OCI-LY1 (cell line): ENCODE results near the gene NOVA1.

Experiments used
- H2AFZ ChIP-seq: fragments of 200-600 bp; sonication (generic), shearing (Covaris generic); 2 replicates; pipeline ENCODE4 v1.6.0; 2014; ENCODE audit warnings: antibody characterized with exemption, mild to moderate bottlenecking, low read length
- H3F3A ChIP-seq: fragments of 200-600 bp; sonication (generic), shearing (Covaris generic); 2 replicates; pipeline ENCODE4 v1.6.0; 2014; ENCODE audit warnings: mild to moderate bottlenecking, antibody characterized with exemption, low read length, moderate library complexity; ENCODE audit not compliant: insufficient read depth
- H3K27ac ChIP-seq: fragments of 200-600 bp; sonication (generic); 2 replicates; pipeline ENCODE4 v1.5.1; 2014; ENCODE audit warnings: low read length, mixed run types, mild to moderate bottlenecking, low read depth; ENCODE audit not compliant: poor library complexity, severe bottlenecking
- H3K27me3 ChIP-seq: fragments of 200-600 bp; sonication (generic); 2 replicates; pipeline ENCODE4 v1.6.0; 2014; ENCODE audit warnings: antibody characterized with exemption, mild to moderate bottlenecking, low read length, moderate library complexity; ENCODE audit not compliant: insufficient read depth
- H3K36me3 ChIP-seq: fragments of 200-600 bp; sonication (generic); 2 replicates; pipeline ENCODE4 v1.6.1; 2014; ENCODE audit warnings: mild to moderate bottlenecking, antibody characterized with exemption, low read length, moderate library complexity, mixed read lengths; ENCODE audit not compliant: insufficient read depth
- H3K4me1 ChIP-seq: fragments of 200-600 bp; sonication (generic); 2 replicates; pipeline ENCODE4 v1.5.1; 2014; ENCODE audit warnings: mild to moderate bottlenecking, low read length, moderate library complexity; ENCODE audit not compliant: insufficient read depth, severe bottlenecking
- H3K4me2 ChIP-seq: fragments of 200-600 bp; sonication (generic), shearing (Covaris generic); 2 replicates; pipeline ENCODE4 v1.6.1; 2014; ENCODE audit warnings: low read length
- H3K4me3 ChIP-seq: fragments of 200-600 bp; sonication (generic); 2 replicates; pipeline ENCODE4 v1.5.1; 2014; ENCODE audit warnings: low read length, low read depth, mild to moderate bottlenecking, mixed read lengths; ENCODE audit not compliant: poor library complexity, severe bottlenecking
- H3K79me2 ChIP-seq: fragments of 200-600 bp; shearing (Covaris generic); 2 replicates; pipeline ENCODE4 v1.6.1; 2016; ENCODE audit warnings: mixed run types, low read length, mixed read lengths; ENCODE audit not compliant: insufficient read depth
- H3K9ac ChIP-seq: fragments of 200-600 bp; sonication (generic), shearing (Covaris generic); 2 replicates; pipeline ENCODE4 v1.6.1; 2014; ENCODE audit warnings: mild to moderate bottlenecking, low read length, mixed read lengths
- H3K9me2 ChIP-seq: fragments of 200-600 bp; sonication (generic), shearing (Covaris generic); 2 replicates; pipeline ENCODE4 v1.6.1; 2014; ENCODE audit warnings: low read depth, mild to moderate bottlenecking, low read length, mixed read lengths
- H3K9me3 ChIP-seq: fragments of 200-600 bp; shearing (Covaris generic); 2 replicates; pipeline ENCODE4 v1.6.1; 2014; ENCODE audit warnings: low read length, mixed read lengths
- H4K20me1 ChIP-seq: fragments of 200-600 bp; sonication (generic), shearing (Covaris generic); 2 replicates; pipeline ENCODE4 v1.6.0; 2016; ENCODE audit warnings: mild to moderate bottlenecking, low read length; ENCODE audit not compliant: insufficient read depth
- EZH2 ChIP-seq: fragments of 200-600 bp; sonication (generic), shearing (Covaris generic); IDR thresholded peaks from 2 replicates; pipeline ENCODE4 v1.8.0; 2017; ENCODE audit warnings: borderline replicate concordance, mixed run types, mild to moderate bottlenecking, antibody characterized with exemption, low read length, moderate library complexity, mixed read lengths
- TF ChIP-seq, protein P1 (sequence below): fragments of 200-600 bp; sonication (generic), shearing (Covaris generic); IDR thresholded peaks from 2 replicates; pipeline ENCODE4 v1.5.1; 2017; ENCODE audit warnings: mild to moderate bottlenecking, antibody characterized with exemption, low read length, moderate library complexity, mixed read lengths

NOVA1 gene

DNA sequence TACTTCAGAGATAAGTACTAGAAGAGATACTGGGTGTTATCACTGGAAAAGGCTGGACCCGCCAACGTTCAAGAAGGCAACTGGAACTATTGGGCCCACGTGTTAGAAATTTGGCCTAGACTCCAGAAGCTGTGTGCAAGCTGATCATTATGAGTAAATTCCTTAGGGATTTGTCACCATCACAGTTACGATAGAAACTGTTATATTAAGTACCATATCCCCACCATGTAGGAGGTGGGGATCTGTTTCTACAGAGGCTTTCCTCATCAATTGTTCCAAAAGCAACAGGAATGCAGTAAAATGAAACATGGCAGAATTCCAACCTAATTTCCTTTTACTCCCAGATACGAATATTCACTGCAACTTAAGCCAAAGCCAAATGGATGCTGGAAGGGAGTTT lies 170.7 kb downstream of the NOVA1 start:
- no peaks in the 10 kb centered on the region for H3K4me1 ChIP-seq
- no peaks in the 10 kb centered on the region for H3K36me3 ChIP-seq
- no peaks in the 10 kb centered on the region for H3K9me2 ChIP-seq
- H3K79me2 ChIP-seq, result no peaks in the 10 kb centered on the region
- no peaks in the 10 kb centered on the region for H3F3A ChIP-seq
- H3K9ac ChIP-seq, result no peak overlapping the region
- H3K27me3 ChIP-seq, result no peaks in the 10 kb centered on the region
- no peak overlapping the region for H3K27ac ChIP-seq
- no peaks in the 10 kb centered on the region for H3K9me3 ChIP-seq
- no peaks in the 10 kb centered on the region for H4K20me1 ChIP-seq
- no peak overlapping the region for H3K4me2 ChIP-seq
- TF ChIP-seq, protein P1, sequence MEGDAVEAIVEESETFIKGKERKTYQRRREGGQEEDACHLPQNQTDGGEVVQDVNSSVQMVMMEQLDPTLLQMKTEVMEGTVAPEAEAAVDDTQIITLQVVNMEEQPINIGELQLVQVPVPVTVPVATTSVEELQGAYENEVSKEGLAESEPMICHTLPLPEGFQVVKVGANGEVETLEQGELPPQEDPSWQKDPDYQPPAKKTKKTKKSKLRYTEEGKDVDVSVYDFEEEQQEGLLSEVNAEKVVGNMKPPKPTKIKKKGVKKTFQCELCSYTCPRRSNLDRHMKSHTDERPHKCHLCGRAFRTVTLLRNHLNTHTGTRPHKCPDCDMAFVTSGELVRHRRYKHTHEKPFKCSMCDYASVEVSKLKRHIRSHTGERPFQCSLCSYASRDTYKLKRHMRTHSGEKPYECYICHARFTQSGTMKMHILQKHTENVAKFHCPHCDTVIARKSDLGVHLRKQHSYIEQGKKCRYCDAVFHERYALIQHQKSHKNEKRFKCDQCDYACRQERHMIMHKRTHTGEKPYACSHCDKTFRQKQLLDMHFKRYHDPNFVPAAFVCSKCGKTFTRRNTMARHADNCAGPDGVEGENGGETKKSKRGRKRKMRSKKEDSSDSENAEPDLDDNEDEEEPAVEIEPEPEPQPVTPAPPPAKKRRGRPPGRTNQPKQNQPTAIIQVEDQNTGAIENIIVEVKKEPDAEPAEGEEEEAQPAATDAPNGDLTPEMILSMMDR, result no peak
- no peak for TF ChIP-seq EZH2
- no peak overlapping the region for H3K4me3 ChIP-seq
- H2AFZ ChIP-seq, result no peak overlapping the region

DNA sequence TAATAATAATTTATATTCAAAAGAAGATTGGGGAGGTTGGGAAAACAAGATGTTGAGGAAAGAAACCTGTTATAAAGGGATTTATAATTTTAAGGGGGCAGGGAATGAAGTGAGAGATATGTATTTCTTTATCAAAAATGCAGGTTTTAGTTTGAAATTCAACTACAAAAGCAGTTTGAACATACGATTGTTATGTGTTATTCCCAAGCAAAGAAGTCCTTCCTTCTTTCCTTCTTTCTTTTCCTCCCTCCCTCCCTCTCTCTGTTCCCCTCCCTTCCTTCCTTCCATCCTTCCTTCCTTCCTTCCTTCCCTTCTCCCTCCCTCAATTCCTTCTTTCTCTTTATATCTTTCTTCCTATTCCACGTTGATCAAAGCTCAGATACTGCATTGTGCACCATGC lies 173.3 kb downstream of the NOVA1 start:
- Histone ChIP-seq H3K27me3 (no peaks in the 10 kb centered on the region), H3K27ac (no peak overlapping the region), H2AFZ (no peak overlapping the region), H3K9ac (no peak overlapping the region), H3K9me2 (no peaks in the 10 kb centered on the region), H3K79me2 (no peaks in the 10 kb centered on the region), H3K36me3 (no peaks in the 10 kb centered on the region), H3K4me1 (no peaks in the 10 kb centered on the region), H3F3A (no peaks in the 10 kb centered on the region), H4K20me1 (no peaks in the 10 kb centered on the region), H3K4me2 (no peak overlapping the region), H3K4me3 (no peak overlapping the region), H3K9me3 (no peaks in the 10 kb centered on the region)
- TF ChIP-seq EZH2, result no peak
- TF ChIP-seq, protein P1, result no peak

GRCh38 chr14:26415618-26416123 lies 182.2 kb downstream of the NOVA1 start:
- no peaks in the 10 kb centered on the region for H3F3A ChIP-seq
- H3K4me3 ChIP-seq, result no peak overlapping the region
- H3K9me3 ChIP-seq, result no peaks in the 10 kb centered on the region
- H3K9me2 ChIP-seq, result no peaks in the 10 kb centered on the region
- H4K20me1 ChIP-seq, result no peaks in the 10 kb centered on the region
- no peaks in the 10 kb centered on the region for H3K27me3 ChIP-seq
- H3K4me2 ChIP-seq, result no peak overlapping the region
- H3K79me2 ChIP-seq, result no peaks in the 10 kb centered on the region
- no peak overlapping the region for H3K9ac ChIP-seq
- H3K36me3 ChIP-seq, result no peaks in the 10 kb centered on the region
- TF ChIP-seq EZH2, result no peak
- TF ChIP-seq, protein P1, result no peak
- no peaks in the 10 kb centered on the region for H3K4me1 ChIP-seq
- H2AFZ ChIP-seq, result no peak overlapping the region
- no peak overlapping the region for H3K27ac ChIP-seq
